Natural killer cell treated with Interleukin-12 subunit alpha and Interleukin-12 subunit beta and Interleukin-15 and Interleukin-18, amount 100 ng/mL, for 72 hours (primary cell): ENCODE results near the gene L3MBTL1. TPM values are rescaled to one million over a fixed set of nuclear protein-coding genes. Genes with fewer than 3 reads are reported as not detected.
A peak's percentile ranks its signal among the peaks of the same experiment; 100 is the strongest.
"Not testable (repeated sequence)": the region's sequence is repeated elsewhere in the genome, so short reads cannot be mapped to it uniquely, and the experiment has no call there.

Experiments
- ATAC-seq, 2 donors: fragments of 150-1000 bp; cut with Tn5 transposase in 1 of 2; sonication (Bioruptor Pico), chemical (Tn5 transposase) in 1 of 2; 2 replicates each; pipeline ENCODE4 v1.10.0; 2021
- DNase-seq: peaks from one replicate; pipeline ENCODE4 v3.0.0; 2022; ENCODE audit warnings: low spot score
- H3K27ac Mint-ChIP-seq, 2 donors: 1 replicate in 1 of 2; 2 replicates in 1 of 2; pipeline ENCODE4 v1.8.0; 2022; ENCODE audit warnings: mixed read lengths in 2 of 2, mild to moderate bottlenecking in 1 of 2, moderate library complexity in 1 of 2
- H3K27me3 Mint-ChIP-seq, 2 donors: 1 replicate in 1 of 2; 2 replicates in 1 of 2; pipeline ENCODE4 v1.8.0; 2022; ENCODE audit warnings: mixed read lengths in 2 of 2
- H3K36me3 Mint-ChIP-seq: one replicate; pipeline ENCODE4 v1.8.0; 2022; ENCODE audit warnings: mixed read lengths
- H3K4me1 Mint-ChIP-seq, 2 donors: 1 replicate in 1 of 2; 2 replicates in 1 of 2; pipeline ENCODE4 v1.8.0; 2022; ENCODE audit warnings: low read depth in 2 of 2, mixed read lengths in 2 of 2, mild to moderate bottlenecking in 1 of 2
- H3K4me3 Mint-ChIP-seq: one replicate; pipeline ENCODE4 v1.8.0; 2022; ENCODE audit warnings: mixed read lengths
- H3K9me3 Mint-ChIP-seq: 2 replicates; pipeline ENCODE4 v1.8.0; 2022; ENCODE audit warnings: mixed read lengths
- total RNA-seq, 2 donors: library from RNA; stranded (reverse); gene quantifications; one replicate each; pipeline ENCODE4 v1.2.3, GENCODE V29; 2022

Gene L3MBTL1
- total RNA-seq, 2 donors from 2014 or later = 7.0 to 12.9 TPM

DNA sequence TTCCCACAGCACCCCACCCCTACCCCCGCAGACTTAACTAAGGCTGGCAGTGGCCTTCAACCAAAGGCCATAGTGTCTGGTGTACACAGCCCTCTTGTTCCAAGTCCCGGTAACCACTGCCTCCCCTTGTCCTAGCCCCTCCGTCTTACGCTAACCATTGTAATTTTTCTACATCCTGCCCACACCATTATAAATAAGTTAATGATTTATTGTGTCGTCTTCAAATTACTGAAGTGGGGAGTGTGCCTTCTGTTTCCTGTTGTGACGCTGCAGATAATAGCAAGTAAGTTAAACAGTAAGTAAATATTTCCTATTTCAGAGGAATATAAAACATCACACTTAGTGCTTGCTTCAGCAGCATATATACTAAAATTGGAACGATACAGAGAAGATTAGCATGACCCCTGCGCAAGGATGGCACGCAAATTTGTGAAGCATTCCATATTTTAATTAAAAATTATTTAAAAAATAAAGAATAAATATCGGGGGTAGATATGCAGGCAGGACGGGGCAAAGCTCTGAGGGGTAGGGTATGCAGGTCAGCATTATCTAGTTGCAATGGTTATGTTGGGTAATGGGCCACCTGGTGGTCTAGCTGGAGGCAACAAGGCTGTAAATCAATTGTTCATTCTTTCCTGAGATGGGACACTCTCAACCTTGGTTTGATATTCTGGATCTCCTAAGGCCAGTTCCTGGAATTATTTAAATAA, 34.7 kb upstream of the L3MBTL1 start:
- Mint-ChIP-seq H3K9me3 (no peaks in the 10 kb centered on the region), H3K36me3 (no peaks in the 10 kb centered on the region), H3K27me3 (no peaks in the 10 kb centered on the region), H3K4me3 (no peak overlapping the region), H3K27ac (no peak overlapping the region), H3K4me1 (peaks cover 0 to 3% of the 10 kb centered on the region in 2 donors)
- DNase-seq (no peak), ATAC-seq (no peak)

DNA sequence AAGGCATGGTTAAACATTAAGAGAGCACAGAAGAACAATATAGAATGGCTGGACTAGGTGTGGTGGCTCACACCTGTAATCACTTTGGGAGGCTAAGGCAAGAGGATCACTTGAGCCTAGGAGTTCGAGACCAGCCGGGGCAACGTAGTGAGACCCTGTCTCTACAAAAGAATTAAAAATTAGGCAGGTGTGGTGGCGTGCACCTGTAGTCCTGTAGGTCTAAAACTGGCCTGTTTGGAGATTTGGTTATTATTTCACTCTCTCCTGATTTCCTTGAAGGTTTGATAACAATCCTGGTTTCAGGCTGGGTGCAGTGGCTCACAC, 34.2 kb upstream of the L3MBTL1 start:
- no peaks in the 10 kb centered on the region for H3K9me3 Mint-ChIP-seq
- H3K4me1 Mint-ChIP-seq = peaks cover 0 to 3% of the 10 kb centered on the region in 2 donors
- DNase-seq (no peak), ATAC-seq (no peak)
- H3K27ac Mint-ChIP-seq = no peak overlapping the region
- H3K27me3 Mint-ChIP-seq = no peaks in the 10 kb centered on the region
- H3K36me3 Mint-ChIP-seq = no peaks in the 10 kb centered on the region
- no peak overlapping the region for H3K4me3 Mint-ChIP-seq

DNA sequence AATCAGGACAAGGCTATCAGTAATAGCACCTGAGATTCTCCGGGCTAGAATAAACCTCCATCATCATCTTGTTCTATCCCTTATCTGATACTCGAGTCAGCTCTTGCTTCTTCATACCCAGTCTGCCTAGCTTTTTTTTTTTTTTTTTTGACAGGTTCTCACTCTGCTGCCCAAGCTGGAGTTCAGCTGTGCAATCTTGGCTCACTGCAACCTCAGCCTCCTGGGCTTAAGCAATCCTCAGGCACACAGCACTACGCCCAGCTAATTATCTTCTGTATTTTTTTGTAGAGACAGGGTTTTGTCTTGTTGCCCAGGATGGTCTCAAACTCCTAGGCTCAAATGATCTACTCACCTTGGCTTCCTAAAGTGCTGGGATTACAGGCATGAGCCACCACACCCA, 30.3 kb upstream of the L3MBTL1 start:
- Mint-ChIP-seq H3K4me1 (no peaks in the 10 kb centered on the region), H3K27ac (no peak overlapping the region), H3K4me3 (no peak overlapping the region), H3K9me3 (no peaks in the 10 kb centered on the region), H3K36me3 (no peaks in the 10 kb centered on the region), H3K27me3 (no peaks in the 10 kb centered on the region)
- ATAC-seq = no peak
- DNase-seq = no peak

DNA sequence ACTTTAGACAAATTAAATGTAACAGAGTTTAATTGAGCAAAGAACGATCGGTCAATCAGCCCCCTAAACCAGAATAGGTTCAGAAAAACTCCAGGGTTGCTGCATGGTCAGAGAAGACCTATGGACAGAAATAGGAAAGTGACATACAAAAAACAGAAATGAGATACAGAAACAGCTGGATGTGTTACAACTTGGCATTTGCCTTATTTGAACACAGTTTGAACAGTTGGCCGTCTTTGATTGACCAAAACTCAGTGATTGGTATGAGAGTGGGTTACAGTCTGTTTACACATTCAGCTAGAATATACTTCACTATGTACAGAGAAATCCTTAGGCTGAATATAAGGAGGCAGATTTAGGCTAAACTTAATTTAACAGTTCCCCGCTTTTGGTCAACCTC, 29.9 kb upstream of the L3MBTL1 start:
- H3K27me3 Mint-ChIP-seq = no peaks in the 10 kb centered on the region
- DNase-seq (no peak), ATAC-seq (no peak)
- H3K4me3 Mint-ChIP-seq = no peak overlapping the region
- no peak overlapping the region for H3K27ac Mint-ChIP-seq
- no peaks in the 10 kb centered on the region for H3K36me3 Mint-ChIP-seq
- H3K9me3 Mint-ChIP-seq = no peaks in the 10 kb centered on the region
- H3K4me1 Mint-ChIP-seq = no peaks in the 10 kb centered on the region

DNA sequence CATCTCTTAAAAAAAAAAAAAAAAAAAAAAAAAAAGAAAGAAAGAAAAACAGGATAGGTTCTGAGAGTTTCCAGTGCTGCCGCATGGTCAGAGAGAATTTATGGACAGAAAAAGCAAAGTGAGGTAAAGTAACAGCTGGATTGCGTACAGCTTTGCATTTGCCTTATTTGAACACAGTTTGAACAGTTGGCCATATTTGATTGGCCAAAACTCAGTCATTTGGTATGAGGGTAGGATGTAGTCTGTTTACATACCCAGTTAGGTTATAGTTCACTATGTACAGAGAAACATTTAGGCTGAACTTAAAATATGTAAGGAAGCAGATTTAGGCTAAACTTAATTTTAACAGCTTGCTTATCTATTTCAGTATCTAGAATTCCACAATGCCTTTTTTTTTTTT, 17.5 kb upstream of the L3MBTL1 start:
- H3K36me3 Mint-ChIP-seq = no peaks in the 10 kb centered on the region
- no peak overlapping the region for H3K4me3 Mint-ChIP-seq
- ATAC-seq = no peak
- no peaks in the 10 kb centered on the region for H3K4me1 Mint-ChIP-seq
- no peak for DNase-seq
- no peak overlapping the region for H3K27ac Mint-ChIP-seq
- no peaks in the 10 kb centered on the region for H3K9me3 Mint-ChIP-seq
- H3K27me3 Mint-ChIP-seq = peaks cover 0 to 9% of the 10 kb centered on the region in 2 donors

DNA sequence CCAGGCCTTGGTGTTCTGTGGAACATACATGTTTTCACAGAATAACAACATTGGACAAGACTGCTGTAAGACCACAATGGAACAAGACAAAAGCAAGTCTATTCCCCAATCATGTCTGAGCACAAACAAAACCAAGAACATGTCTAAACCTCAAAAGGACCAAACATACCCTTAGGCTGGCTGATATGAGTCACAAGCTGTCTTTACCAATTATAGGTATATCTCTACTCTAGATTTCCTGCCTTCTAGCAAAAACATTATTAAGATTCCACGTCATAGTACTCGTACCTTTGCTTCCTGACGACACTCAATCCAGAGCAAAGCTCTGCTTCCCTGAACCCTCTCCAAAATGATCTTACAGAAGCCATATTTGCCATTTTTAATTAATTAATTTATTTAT, 15.4 kb upstream of the L3MBTL1 start:
- H3K9me3 Mint-ChIP-seq = no peaks in the 10 kb centered on the region
- no peak overlapping the region for H3K4me3 Mint-ChIP-seq
- no peak overlapping the region for H3K27ac Mint-ChIP-seq
- ATAC-seq = no peak
- no peaks in the 10 kb centered on the region for H3K36me3 Mint-ChIP-seq
- H3K4me1 Mint-ChIP-seq = no peaks in the 10 kb centered on the region
- no peak for DNase-seq
- peaks cover 0 to 9% of the 10 kb centered on the region in 2 donors for H3K27me3 Mint-ChIP-seq

DNA sequence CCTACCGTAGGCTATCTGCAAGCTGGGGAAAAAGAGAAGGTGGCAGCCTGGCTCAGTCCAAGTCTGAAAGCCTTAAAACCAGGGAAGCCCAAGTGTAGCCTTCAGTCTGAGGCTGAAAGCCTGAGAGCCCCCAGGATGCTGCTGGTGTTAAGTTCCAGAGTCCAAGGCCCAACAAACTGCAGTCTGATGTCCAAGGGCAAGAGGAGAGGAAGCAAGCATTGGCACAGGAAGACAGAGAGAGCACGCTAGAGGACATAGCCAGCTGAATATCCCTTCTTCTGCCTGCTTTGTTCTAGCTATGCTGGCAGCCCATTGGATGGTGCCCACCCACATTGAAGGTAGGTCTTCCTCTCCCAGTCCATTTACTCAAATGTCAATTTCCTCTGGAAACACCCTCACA, 12.1 kb upstream of the L3MBTL1 start:
- Mint-ChIP-seq H3K36me3 (no peaks in the 10 kb centered on the region), H3K27ac (no peak overlapping the region), H3K9me3 (no peaks in the 10 kb centered on the region), H3K4me3 (no peak overlapping the region), H3K27me3 (peaks cover 0 to 9% of the 10 kb centered on the region in 2 donors), H3K4me1 (no peaks in the 10 kb centered on the region)
- ATAC-seq = no peak
- no peak for DNase-seq

DNA sequence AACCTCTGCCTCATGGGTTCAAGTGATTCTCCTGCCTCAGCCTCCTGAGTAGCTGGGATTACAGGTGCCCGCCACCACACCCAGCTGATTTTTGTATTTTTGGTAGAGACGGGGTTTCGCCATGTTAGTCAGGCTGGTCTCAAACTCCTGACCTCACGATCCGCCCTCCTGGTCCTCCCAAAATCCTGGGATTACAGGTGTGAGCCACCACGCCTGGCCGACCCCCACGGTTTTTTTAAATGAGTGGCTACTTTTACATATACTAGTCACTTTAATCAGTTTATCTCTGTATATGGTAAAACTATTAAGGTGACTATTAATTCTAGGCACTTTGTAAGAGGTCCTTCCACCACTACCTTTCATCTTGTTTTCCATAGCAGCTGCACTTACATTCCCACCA, 5.5 kb upstream of the L3MBTL1 start:
- H3K27ac Mint-ChIP-seq, H3K4me1 Mint-ChIP-seq, ATAC-seq, H3K9me3 Mint-ChIP-seq, H3K36me3 Mint-ChIP-seq, DNase-seq, H3K4me3 Mint-ChIP-seq: not testable (repeated sequence)
- H3K27me3 Mint-ChIP-seq = peaks cover 22 to 26% of the 10 kb centered on the region in 2 donors

DNA sequence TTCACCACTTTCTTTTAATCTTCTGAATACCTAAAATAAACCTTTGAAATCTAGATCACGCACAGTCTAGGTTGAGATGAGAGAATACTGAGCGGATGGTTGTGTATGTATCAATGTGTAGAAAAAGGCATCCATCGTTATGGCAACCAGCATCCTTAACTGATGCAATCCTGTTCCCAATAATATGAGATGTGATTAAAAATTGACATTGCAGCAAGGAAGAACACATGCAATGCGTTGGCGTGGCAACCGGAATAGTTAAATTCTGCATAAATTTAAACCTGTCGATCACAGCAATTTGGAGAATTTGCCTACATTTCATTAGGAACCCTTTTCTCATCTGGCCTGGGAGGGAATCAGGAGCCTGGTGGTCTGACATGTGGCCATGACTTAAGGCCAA, 1.3 kb upstream of the L3MBTL1 start:
- Mint-ChIP-seq H3K27ac (no peak overlapping the region), H3K36me3 (no peaks in the 10 kb centered on the region), H3K4me1 (no peaks in the 10 kb centered on the region), H3K27me3 (peaks cover 30 to 32% of the 10 kb centered on the region in 2 donors), H3K4me3 (peak overlapping the region; percentile 29), H3K9me3 (no peaks in the 10 kb centered on the region)
- no peak for ATAC-seq
- DNase-seq = no peak

DNA sequence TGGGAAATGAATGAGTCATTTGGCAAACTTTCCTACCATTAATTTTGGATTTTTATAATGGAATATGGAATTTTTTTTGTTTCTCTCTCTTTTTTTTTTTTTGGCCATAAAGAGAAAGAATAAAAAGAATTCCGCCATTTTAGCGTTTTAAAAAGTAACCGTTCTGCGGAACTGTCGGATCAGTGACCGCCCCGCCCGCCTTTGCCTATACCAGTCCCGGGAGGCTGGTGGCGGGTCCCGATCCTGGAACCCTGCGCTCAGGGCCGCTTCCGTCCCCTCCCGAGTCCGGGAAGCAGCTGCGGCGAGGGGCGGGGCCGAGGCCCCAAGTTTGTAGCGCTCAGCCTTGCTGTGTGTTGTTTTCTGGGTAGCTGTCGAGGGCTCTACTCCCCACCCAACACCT, 609 bp downstream of the L3MBTL1 start:
- H3K36me3 Mint-ChIP-seq = no peaks in the 10 kb centered on the region
- no peaks in the 10 kb centered on the region for H3K4me1 Mint-ChIP-seq
- ATAC-seq (no peak), DNase-seq (no peak)
- H3K9me3 Mint-ChIP-seq = no peaks in the 10 kb centered on the region
- peak overlapping the region; percentile 34 for H3K4me3 Mint-ChIP-seq
- peaks cover 23 to 30% of the 10 kb centered on the region in 2 donors for H3K27me3 Mint-ChIP-seq
- no peak overlapping the region for H3K27ac Mint-ChIP-seq

DNA sequence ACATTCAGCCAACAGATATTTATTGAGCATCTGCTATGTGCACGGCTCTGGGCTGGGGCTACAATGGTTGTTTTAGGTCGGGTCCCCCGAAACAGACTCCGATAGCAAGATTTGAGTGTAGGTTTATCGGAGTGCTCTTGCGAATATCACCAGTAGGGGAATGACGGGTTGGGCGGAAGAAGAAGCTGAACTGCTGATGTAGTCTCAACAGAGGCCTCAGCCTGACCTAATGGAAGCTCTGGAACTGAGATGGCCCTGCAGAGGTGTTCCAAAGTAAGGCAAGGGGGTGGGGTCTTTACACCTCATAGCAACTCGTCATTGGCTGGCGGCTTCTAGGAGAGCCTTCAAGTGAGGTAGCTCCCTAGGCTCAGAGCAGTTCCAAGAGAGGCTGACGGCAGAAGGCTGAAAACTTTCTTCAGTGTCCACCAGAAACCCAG, 1.1 kb downstream of the L3MBTL1 start:
- H3K27ac Mint-ChIP-seq = no peak overlapping the region
- no peaks in the 10 kb centered on the region for H3K9me3 Mint-ChIP-seq
- peak overlapping the region; percentile 34 for H3K4me3 Mint-ChIP-seq
- H3K36me3 Mint-ChIP-seq = no peaks in the 10 kb centered on the region
- no peaks in the 10 kb centered on the region for H3K4me1 Mint-ChIP-seq
- no peak for ATAC-seq
- no peak for DNase-seq
- peaks cover 20 to 26% of the 10 kb centered on the region in 2 donors for H3K27me3 Mint-ChIP-seq

DNA sequence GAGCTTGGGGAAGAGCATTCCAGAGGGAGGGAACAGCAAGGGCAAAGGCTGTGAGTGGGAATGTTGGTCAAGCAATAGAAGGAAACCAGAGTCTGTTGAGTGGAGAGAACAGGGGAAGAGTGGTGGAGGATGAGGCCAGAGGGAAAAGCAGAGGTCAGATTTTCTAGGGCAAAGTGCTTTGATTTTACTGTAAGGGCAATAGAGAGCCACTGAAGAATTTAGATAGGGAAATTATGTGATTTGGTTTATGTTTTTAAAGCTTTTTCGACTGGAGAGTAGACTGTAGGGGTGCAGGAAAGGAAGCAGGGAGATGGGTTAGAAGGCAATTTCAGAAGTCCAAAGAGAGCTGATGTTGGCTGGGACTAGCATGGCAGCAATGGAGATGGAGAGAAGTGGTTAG, 4.4 kb downstream of the L3MBTL1 start:
- Mint-ChIP-seq H3K27me3 (peaks cover 8% of the 10 kb centered on the region in 2 donors), H3K4me3 (no peak overlapping the region), H3K27ac (no peak overlapping the region), H3K36me3 (no peaks in the 10 kb centered on the region), H3K9me3 (no peaks in the 10 kb centered on the region), H3K4me1 (peaks cover 4 to 13% of the 10 kb centered on the region in 2 donors)
- ATAC-seq (no peak), DNase-seq (no peak)

DNA sequence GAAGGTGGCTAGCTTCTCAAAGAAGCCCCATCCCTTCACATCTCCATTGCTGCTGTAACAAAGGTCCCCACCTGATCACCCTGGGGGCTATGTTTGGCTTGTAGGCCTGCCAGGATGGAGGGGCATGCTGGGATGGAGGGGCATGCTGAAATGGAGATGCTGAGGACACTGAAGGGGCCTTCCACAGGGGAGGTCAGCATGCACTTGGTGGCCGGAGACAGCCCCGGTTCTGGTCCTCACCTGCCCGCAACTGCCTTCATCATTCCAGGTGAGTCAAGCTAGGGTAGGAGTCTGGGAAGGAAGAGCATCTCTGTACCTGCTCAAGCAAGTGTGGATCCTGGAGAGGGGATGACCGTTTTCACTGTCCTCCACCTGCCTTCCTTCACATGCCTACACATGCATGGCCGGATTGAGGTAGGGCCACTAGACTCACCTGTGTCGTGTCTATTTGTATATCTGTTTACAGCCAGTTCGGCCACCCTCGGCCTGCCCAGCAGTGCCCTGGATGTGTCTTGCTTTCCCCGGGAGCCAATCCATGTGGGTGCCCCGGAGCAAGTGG, 6.0 kb downstream of the L3MBTL1 start:
- H3K36me3 Mint-ChIP-seq = no peaks in the 10 kb centered on the region
- H3K4me3 Mint-ChIP-seq = peak overlapping the region; percentile 98
- peak overlapping the region; percentile 95 to 97 for H3K27ac Mint-ChIP-seq
- H3K9me3 Mint-ChIP-seq = no peaks in the 10 kb centered on the region
- peaks cover 6 to 8% of the 10 kb centered on the region in 2 donors for H3K27me3 Mint-ChIP-seq
- ATAC-seq (no peak), DNase-seq (no peak)
- peaks cover 4 to 13% of the 10 kb centered on the region in 2 donors for H3K4me1 Mint-ChIP-seq

DNA sequence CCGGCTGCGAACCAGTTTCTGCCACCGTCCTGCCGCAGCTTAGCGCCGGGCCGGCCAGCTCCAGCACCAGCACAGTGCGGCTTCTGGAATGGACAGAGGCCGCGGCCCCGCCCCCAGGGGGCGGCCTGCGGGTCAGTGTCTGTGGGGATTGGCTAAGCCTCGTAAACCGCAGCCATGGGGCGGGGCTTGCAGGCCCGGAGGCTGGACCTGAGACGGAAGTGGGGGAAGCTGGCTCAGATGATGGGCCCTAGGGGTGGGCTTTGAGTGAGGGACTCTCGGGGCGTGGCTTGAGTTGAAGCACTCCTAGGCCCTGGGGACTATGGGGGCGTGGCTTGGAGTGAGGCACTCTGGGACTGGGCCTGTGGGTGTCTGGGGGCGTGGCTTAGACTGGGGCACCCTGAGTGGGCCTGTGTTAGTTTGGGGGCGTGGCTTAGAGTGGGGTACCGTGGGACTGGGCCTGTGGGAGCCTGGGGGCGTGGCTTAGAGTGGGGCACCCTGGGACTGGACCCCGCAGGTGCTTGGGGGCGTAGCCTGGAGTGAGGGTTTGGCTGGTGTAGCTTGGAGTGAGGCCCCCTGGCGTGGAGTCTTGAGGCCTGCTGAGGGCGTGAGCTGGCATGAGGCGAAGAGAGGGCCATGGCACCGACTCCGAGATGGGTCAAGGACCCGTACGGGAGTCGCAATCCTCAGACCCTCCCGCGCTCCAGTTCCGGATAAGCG, 6.6 kb downstream of the L3MBTL1 start:
- DNase-seq = peak; percentile 96
- Mint-ChIP-seq H3K27me3 (peaks cover 2 to 5% of the 10 kb centered on the region in 2 donors), H3K27ac (peak overlapping the region; percentile 95 to 97), H3K36me3 (no peaks in the 10 kb centered on the region), H3K9me3 (no peaks in the 10 kb centered on the region), H3K4me1 (peaks cover 4 to 13% of the 10 kb centered on the region in 2 donors), H3K4me3 (peak overlapping the region; percentile 98)
- peak; percentile 95 to 96 for ATAC-seq
